COLO829 (cell line): ENCODE data around the gene FHIT.
"Not testable (repeated sequence)": the region's sequence is repeated elsewhere in the genome, so short reads cannot be mapped to it uniquely, and the experiment has no call there.

Experiments used
- DNase-seq: peaks from one replicate; pipeline ENCODE4 v3.0.0; 2012; ENCODE audit warnings: low spot score

Gene FHIT

DNA sequence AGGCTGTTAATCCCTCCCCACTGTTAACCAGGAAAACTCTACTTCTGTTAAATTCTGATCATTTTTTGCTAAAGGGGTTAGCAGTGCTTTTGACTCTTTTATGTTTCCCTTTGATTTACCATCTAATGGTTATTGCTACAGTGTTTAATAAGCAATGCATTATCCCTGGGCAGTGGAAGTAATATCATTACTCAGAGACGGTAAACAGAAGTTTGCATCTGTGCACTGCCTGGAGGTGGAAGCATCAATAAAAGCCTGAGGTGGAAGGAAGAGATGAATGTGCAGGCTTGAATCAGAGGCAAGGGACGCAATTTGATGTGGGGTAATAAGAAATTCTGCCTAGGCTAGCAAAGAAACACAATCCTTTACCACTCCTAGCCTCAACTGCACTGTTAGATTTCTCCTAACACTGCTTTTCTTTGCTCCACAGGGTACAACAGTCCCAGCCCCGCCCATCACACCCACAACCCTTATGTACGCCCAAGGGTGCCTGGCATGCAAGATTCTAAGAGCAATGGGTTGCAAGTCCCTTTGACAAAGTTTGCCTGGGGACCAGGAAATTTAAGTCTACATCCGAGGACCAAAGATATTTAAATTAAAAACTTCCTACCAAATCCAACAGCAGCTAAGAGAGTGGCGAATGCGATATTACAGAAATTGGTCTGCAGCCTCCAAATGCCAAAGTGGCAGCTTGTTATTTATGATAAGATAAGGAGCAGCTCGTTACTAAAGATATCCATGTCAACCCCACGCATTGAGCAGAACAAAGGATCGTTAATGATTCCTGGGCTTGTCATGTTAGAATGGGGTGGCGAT, 261.4 kb downstream of the FHIT start:
- peak; percentile 51 for DNase-seq

DNA sequence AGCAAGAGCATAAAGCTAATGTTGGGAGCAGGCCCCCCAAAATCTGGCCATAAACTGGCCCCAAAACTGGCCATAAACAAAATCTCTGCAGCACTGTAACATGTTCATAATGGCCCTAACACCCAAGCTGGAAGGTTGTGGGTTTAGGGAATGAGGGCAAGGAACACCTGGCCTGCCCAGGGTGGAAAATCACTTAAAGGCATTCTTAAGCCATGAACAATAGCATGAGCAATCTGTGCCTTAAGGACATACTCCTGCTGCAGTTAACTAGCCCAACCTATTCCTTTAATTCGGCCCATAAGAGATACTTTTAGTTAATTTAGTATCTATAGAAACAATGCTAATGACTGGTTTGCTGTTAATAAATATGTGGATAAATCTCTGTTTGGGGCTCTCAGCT, 264.1 kb downstream of the FHIT start:
- not testable (repeated sequence) for DNase-seq

DNA sequence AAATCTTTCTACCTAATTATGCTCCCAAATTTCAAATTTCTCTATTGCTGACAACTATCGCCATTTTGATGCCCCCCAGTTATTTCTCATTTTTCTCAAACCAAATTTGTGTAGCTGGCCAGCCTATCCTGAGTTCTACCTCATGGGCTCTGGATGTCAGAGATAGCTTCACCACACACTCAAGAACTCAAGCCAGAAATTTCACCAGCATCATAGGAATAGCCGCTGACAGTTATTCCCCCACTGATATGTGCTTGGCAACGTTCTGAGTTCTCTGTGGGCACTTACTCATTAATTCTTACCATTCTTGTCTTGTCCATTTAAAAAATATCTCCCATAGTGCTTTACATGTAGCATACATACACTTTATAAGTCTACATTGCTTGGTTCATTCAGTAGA, 264.7 kb downstream of the FHIT start:
- DNase-seq: no peak

DNA sequence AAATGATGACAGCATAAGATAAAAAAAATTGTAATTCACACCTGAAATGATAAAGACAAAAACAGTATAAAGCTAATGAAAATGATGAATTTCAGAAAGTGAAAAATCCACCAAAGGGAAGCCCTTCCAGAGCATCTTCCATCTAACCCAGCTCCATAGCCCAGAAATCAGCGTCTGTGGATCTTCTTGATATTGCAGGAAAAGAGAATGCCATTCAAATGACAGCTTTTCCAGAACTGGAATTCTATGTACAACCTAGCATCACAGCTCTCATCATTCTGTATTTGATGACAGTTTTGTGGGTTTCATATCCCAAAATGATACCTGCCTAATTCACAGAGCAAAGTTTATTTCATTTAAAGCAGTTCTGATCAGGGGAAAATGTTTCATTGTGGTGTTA, 267.3 kb downstream of the FHIT start:
- no peak for DNase-seq

DNA sequence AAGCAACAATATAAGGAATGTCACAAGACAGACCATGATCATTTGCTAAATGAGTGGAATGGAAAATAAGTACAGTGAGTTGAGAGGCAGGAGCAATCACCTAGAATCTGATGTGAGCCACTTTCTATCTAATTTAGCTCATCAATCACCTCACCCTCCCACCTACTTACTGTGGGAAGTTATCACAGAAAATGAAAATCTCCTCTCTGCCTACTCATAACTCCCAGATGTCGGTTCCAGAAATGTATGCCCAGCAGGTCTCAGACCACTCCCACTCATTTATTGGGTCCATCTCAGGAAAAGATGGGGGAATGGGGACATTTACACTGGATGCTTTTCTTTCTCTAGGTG, 270.9 kb downstream of the FHIT start:
- no peak for DNase-seq

DNA sequence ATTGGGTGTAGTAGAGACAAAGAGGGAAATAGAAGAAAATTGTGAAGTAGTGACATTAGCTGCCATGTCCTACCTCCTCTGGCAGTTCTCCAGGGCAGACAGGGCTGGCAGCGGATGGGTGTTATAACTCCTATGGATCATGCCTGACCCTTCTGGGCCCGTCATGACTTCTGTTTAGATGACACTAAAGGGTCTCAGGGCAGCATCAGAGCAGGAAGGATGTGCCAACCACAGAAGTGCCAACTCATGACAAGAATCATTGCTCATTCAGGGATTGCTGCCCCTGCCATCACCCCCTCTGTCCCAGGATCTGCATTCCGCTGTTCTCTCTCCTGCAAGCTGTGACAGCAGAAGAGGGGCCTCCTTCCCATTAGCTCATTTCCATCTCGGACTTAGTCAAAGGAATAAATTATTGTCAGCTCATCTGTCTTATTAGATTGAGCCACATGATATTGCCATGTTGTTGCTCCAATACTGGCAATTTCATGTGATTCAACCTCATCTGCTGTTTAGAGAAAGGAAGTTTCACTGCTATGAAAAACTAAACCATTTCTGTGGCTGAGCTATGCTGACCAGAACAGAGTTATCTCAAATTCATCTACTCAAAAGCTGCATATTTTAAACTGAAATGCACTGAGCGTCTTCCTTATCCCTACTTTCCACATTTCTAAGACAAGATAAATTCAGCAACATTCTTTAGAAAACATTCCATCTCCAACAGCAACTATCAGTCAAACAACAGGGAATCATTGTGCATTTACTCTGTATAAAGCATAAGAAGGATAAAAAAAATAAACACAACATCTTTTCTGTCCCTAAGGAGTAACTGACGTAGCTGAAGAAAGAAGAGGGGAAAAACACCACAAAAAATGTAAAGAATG, 271.6 kb downstream of the FHIT start:
- DNase-seq: peak; percentile 47

DNA sequence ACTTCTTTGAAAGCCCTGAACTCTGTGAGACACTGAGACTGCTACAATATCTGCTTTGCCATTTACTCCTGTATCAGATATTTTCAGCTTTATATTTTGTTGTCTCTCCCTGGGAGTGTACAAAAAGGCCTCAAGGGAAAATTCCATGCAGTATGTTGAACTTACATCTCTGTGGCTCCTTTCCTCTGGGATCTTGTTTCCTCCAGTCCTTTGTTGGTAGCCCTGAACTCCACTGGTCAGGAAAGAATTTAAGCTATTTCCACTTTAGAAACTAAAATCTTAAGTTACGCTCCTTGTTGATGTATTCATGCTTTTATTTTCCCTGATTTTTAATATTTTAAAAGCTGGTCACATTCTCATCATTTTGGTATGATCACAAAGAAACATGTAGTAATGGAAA, 277.9 kb downstream of the FHIT start:
- no peak for DNase-seq

DNA sequence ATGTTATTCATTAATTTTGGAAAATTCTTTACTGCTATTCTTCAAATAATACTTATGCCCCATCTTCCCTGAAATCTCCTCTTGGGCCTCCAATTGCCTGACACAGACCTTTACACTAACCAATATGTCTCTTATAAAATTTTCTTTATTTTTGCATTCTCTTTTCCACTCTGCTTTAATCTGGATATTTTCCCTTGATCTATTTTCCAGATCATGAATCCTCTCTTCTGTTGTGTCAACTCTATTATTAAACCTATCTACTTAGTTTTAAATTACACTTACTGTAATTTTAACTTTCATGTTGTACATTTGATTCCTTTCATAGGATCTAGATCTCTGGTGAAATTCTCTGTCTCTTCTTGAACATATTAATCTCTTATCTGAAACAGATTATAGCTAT, 278.7 kb downstream of the FHIT start:
- no peak for DNase-seq

DNA sequence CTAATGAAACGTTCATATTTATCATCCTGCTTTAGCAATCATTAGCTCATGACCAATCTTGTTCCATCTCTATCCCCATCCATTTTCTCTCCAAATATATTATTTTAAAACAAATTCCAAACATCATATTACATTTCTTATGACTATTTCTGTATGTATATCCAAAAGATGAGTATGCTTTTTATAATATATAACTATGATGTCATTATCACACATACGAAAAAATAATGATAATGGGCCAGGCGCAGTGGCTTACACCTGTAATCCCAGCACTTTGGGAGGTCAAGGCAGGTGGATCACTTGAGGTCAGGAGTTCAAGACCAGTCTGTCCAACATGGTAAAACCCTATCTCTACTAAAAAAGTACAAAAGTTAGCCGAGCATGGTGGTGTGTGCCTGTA, 280.4 kb downstream of the FHIT start:
- DNase-seq: no peak

DNA sequence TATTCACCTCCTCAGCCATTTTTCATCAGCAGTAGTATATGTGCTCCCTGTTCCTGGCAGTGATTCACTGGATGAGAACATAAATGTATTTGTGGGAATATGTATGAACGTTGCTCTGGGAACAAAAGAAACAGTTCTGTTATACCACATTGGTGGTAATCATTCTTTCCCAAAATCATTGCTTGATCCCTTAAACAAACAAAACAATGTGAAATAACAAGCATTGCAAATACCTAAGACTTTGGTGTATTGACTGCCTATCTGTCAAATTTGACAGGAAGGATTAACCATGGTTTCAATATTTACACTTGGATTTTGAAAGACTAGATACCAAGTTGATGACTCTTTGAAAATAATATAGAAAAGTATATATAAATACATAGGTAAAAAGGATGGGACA, 284.1 kb downstream of the FHIT start:
- DNase-seq: no peak

DNA sequence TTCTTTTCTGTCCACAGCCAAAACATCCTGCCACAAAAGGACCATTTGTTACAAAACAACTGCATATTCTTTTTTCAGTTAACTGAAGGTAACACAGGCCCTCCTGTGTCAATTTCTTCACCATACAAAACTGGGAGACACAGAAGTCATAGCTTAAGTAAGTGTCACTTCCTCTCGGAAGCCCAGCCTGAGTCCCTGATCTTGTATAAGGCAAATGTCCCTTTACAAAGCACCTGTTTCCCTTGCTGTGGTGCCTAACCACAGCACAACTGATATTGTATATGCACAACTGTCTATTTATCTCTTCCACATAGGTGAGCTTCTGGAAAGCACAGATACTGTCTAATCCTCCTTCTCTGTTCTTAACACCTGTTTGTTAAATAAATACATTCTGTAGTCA, 293.7 kb downstream of the FHIT start:
- DNase-seq: no peak

DNA sequence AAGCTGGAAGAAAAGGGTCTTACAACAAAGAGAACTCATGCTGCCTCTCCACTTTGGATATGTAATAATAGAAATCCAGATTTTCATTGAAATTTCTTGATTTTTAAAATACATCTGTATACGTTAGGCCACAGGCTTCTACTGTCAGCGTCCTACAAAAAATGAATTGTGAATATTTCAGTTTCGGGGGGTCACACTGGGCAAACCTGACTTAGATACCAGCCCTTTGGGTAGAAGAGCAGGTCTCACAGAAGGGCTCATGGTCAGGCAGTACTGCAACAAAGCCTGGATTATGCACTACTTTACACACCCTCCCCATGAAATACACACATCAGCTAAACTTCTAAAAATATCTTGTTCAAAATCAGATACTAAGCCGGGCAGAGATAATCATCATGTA, 294.5 kb downstream of the FHIT start:
- DNase-seq: no peak

DNA sequence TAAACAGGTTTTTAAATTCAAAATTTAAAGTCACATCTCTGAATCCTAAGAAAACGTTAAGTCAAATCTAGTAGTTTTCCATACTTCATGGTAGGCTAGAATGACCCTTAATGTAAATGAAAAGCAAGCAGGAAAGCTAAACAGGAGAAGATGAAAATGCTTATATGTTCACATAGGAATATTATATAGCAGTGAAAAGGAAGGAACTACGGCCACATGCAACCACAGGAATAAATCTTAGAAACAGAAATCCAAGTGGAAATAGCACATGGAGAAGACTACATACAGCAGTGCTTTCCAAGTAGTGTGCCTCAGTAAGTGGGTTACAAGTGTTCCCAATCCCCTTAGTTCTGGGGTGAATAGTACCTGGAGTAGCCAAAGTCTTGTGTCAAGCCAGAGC, 296.2 kb downstream of the FHIT start:
- DNase-seq: no peak

DNA sequence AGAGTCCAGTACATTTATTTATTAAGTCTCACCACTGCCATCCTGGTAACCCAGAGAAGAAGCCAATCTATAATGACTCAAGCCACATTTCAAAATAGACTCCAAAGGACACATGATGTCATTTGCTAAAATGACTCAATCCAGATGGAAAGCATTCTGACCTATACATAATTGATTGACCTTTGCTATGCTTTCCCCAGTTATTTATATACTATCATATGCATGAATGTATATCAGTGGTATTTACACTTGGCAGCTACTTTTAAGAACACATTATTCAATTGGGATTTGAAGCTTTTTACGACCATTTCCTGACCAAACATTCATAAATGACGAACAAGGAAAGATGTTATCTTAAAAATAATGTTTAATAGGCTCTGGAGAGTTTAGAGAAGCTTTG, 297.2 kb downstream of the FHIT start:
- DNase-seq: no peak

DNA sequence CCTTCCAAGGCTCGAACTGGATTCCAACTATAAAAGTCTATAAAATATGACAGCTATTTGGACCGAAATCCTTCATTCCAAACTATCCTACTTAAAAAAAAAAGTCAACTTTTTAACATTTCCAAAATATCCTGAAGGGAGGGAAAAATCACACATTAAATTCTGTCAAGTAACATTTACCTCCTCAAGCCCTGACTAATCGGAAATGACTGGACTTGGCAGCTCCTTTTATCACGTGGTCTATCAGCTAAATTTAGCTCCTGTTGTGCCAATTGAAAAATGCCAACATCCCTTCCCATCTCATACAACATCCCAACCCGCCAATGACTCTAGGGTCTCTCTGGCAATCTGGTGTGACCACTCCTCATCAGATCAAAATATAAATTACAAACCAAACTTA, 297.9 kb downstream of the FHIT start:
- no peak for DNase-seq

DNA sequence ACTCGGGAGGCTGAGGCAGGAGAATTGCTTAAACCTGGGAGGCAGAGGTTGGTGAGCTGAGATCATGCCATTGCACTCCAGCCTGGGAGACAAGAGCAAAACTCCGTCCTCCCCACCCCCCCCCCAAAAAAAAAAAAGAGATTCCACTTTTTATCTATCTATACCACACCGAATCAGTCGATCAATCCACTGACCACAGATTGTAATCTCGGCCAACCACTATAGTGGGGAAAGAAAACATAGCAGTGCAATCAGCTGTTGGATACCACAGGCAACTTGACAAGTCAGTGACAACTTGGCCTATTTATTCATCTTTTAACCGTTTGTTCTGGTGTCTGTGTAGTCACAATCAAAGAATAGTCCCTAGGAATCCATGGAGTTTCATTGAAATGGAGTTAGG, 299.2 kb downstream of the FHIT start:
- no peak for DNase-seq

DNA sequence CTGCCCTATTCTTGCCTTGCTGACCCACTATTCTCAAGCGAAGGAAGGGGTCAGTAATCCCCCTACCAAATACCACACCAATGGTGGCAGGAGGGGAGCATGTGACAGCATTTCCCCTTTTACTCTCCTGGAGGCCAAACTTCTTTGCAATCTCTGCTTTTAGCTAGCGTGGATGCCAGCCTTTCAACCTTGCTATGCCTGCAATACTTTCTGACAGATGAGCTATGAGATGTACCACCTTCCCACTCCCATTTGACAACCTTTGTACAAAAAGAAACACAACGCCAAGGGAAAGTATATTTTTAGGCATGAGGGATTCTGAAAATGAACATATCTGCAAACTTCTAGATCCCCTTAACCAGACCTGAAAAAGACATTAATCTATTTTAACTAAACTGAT, 302.1 kb downstream of the FHIT start:
- no peak for DNase-seq

DNA sequence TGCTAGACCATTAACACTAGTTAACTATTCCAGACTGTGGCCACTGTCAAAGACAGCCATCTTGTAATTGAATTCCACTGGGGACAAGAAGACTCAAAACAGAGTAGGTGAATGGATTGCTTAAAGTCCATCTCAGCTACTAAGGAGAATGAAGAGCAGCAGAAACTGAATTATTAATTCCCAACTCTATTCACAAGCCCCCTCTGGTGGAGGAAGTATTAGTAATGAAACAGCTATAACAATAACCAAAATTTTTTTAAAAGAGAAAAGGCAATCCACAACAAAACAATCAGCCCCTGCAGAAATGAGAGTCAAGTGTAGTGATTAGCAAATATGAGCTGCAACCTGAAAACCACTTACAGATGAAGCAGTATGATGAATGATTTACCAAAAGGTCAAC, 302.8 kb downstream of the FHIT start:
- DNase-seq: no peak

DNA sequence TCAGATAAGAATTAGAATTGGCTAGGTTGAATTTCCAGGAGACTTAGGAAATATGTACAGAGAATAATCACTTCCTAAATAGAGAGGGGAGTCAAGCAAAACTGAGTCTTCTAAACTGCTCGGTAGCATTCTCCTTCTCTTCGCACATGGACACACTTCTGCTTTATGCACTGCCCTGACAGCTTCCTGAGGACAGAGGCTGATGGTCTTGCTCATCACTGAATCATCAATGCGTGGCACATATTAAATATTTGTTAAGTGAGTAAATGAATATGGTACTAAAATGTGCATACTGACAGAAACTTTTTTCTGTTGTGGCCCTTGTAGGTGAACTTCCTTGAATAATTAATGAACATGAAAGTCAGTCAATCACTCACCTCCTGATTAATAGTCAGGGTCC, 315.5 kb downstream of the FHIT start:
- DNase-seq: peak; percentile 16

DNA sequence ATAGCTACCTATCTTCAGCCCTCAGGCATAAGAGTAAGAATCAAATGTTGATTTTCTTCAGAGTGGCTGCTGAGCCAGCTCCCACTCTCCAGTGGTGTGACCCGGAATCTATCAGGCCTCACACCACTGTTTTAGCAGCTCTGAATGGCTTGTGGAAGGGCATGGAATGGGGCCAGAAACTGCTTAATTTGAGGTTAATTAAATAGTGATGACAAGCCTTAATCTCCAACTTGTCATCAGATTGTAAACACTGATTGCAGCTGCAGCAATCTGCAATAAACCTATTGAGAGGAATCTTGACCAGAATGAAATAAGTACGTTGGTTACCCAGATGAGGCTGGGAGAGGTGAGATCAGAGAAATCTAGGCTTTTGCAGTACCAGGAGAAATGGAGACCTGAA, 317.4 kb downstream of the FHIT start:
- no peak for DNase-seq

DNA sequence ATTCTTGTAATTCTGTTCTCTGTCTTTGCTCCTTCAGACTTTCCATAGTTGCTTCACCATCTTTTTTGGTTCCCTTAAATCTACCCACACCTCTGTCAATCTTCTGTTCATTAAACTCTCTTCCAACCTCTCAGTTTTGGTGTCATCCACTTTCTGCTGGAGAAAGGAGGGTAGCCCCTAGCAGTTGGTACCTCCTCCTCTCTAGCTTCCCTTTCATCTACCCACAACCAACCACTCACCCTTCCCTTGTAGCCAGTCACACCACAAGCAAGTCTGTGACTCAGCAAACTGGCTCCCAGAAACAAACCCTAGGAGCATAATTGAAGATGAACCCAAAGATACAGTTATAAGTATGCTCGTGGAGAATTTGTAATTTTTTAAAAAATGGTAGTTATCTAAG, 318.6 kb downstream of the FHIT start:
- DNase-seq: no peak

DNA sequence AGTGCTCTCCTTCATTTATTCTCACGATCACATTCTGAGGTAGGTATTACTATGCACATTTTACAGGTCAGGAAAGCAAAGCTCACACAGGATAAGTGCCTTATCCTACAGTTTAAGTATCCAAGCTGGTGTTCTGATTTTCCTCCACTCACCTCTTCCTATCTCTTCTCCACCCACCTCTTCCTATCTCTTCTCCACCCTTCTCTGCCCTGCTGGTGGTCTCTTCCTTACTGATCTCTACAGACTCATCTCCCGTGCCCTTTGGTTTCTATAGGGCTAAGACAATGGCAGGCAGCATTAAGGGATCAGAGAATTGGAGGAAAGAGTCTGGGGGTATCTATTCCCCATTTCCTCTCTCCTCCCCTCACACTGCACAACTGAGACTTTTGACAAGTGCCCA, 319.1 kb downstream of the FHIT start:
- DNase-seq: no peak

DNA sequence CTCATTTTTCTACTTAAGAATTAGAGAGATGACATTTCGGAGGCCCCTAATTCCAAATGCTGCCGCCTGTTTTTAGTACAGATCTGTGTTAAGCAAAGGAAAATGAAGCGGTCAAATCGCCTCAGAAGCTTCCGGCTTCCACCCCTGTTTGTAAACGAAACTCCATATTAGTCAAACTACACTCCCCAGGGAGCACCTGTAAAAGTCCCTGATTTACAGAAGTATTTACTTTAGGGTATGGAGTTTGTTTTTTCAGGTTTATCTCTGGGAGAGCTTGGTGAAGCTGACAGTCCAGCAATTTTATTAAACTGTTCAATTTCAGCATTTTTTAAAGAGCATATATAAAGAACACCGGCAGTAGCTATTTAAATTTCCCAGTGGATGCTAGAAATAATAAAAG, 319.8 kb downstream of the FHIT start:
- DNase-seq: no peak

DNA sequence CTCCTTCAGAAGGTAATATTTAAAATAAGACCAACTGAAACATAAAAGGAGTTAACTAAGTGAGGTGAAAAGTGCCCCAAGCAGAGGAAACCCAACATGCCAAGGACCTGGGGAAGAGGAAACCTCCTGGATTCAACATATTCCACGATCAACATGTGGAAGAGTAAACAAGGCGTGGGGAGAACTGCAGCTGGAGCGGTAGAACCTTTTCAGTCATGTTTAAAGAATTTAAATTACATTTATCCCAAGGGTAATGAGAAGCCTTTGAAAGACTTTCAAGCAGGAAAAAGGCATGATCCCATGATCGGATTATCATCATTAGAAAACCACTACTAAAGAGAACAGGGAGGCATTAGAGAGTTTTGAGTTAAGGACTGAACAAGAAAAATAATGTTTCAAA, 330.7 kb downstream of the FHIT start:
- no peak for DNase-seq
